Calu3 (cell line): Measurements from ENCODE around the gene TTLL8. TPM values are rescaled to one million over a fixed set of nuclear protein-coding genes. Genes with fewer than 3 reads are reported as not detected.

ENCODE experiments used
- BruUV-seq: library from RNA; stranded (reverse); fragments of 400-500 nt; replicated peaks from 2 replicates; lab custom pipeline; 2021; lab: Mats Ljungman, UMichigan
- CTCF ChIA-PET: fragments of 300-600 bp; sonication (Branson Sonifier 250); formaldehyde crosslinking; loops from one replicate; lab custom pipeline; 2022; ENCODE audit warnings: antibody characterized with exemption; lab: Charles Lee
- DNase-seq: peaks from one replicate; pipeline ENCODE4 v3.0.0; 2022
- H3K27ac Mint-ChIP-seq: one replicate; pipeline ENCODE4 v1.8.0; 2022; ENCODE audit warnings: mixed read lengths; ENCODE audit not compliant: unreplicated experiment
- H3K27me3 Mint-ChIP-seq: one replicate; pipeline ENCODE4 v1.8.0; 2022; ENCODE audit warnings: mixed read lengths; ENCODE audit not compliant: unreplicated experiment
- H3K36me3 Mint-ChIP-seq: one replicate; pipeline ENCODE4 v1.8.0; 2022; ENCODE audit warnings: mild to moderate bottlenecking, moderate library complexity, mixed read lengths; ENCODE audit not compliant: insufficient read depth, unreplicated experiment
- H3K4me1 Mint-ChIP-seq: one replicate; pipeline ENCODE4 v1.8.0; 2022; ENCODE audit warnings: mild to moderate bottlenecking, low read depth, mixed read lengths; ENCODE audit not compliant: unreplicated experiment
- H3K4me3 Mint-ChIP-seq: one replicate; pipeline ENCODE4 v1.8.0; 2022; ENCODE audit warnings: mild to moderate bottlenecking, low read depth, moderate library complexity, mixed read lengths; ENCODE audit not compliant: unreplicated experiment
- H3K9me3 Mint-ChIP-seq: one replicate; pipeline ENCODE4 v1.8.0; 2022; ENCODE audit warnings: low read depth, mixed read lengths; ENCODE audit not compliant: unreplicated experiment
- intact Hi-C: fragments of 100-400 bp; cut with micrococcal nuclease; formaldehyde crosslinking; loops from one replicate; pipeline ENCODE4 v1.10.0; 2022; ENCODE audit not compliant: unreplicated experiment
- total RNA-seq: library from RNA; stranded (reverse); gene quantifications from 2 replicates; pipeline ENCODE4 v1.2.3, GENCODE V29; 2022
- TF ChIP-seq, protein P1 (sequence below): fragments of 200-600 bp; IDR thresholded peaks from one replicate; pipeline ENCODE4 v1.8.0; 2022; ENCODE audit warnings: antibody characterized with exemption; ENCODE audit not compliant: unreplicated experiment

TTLL8 gene
- total RNA-seq, 1 experiment from 2014 or later = not detected

DNA sequence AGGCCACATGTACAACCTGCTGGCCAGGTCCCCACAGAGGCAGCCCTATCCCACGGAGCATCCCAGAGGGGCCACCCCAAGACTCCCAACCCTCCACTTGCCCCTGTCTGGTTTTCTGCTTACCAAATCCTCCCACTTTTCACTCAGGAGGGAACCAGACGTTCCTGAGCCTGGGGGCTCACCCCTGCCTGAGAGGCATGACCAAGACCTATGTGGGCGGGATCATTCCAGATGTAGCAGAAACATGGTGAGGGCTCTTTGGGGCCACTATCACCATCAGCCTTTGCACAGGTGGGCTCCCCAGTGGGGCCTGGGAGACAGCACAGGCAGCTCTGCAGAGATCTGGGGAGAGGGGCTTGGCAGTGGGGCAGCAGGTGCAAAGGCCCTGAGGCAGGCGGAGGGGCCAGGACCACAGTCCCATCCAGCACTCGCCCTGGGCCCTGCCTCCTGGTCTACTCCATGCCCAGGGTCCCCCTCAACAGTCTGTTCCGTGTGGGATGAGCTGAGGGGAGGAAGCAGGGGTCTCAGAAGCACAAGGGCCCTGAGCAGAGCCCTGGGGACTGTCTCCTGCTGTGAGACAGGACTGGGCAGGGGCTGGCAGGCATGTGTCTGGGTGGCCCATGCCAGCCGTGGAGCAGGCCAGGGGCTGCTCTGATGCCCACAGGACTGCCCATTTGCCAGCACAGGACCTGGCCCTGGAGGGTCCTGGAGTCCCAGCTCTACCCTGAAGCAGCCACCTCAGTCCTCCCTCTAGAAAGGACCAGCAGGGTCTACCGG, 88.2 kb downstream of the TTLL8 start:
- no TSS peak for BruUV-seq
- TF ChIP-seq, protein P1, sequence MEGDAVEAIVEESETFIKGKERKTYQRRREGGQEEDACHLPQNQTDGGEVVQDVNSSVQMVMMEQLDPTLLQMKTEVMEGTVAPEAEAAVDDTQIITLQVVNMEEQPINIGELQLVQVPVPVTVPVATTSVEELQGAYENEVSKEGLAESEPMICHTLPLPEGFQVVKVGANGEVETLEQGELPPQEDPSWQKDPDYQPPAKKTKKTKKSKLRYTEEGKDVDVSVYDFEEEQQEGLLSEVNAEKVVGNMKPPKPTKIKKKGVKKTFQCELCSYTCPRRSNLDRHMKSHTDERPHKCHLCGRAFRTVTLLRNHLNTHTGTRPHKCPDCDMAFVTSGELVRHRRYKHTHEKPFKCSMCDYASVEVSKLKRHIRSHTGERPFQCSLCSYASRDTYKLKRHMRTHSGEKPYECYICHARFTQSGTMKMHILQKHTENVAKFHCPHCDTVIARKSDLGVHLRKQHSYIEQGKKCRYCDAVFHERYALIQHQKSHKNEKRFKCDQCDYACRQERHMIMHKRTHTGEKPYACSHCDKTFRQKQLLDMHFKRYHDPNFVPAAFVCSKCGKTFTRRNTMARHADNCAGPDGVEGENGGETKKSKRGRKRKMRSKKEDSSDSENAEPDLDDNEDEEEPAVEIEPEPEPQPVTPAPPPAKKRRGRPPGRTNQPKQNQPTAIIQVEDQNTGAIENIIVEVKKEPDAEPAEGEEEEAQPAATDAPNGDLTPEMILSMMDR = no peak
- no peak for DNase-seq
- peaks cover 47% of the 10 kb centered on the region for H3K36me3 Mint-ChIP-seq
- peak overlapping the region; percentile 87 for H3K27ac Mint-ChIP-seq
- H3K4me3 Mint-ChIP-seq = no peak overlapping the region
- H3K4me1 Mint-ChIP-seq = peaks cover 10% of the 10 kb centered on the region
- H3K9me3 Mint-ChIP-seq = no peaks in the 10 kb centered on the region
- H3K27me3 Mint-ChIP-seq = no peaks in the 10 kb centered on the region
- intact Hi-C loops = loop anchor here (10.0 kb wide), 1 partner anchor 55 kb away; no protein-coding TSS in a partner anchor
- CTCF ChIA-PET = interaction anchor here (0.5 kb wide), 1 partner anchor 240 kb away, joined by 3 read pairs; no protein-coding TSS in a partner anchor

DNA sequence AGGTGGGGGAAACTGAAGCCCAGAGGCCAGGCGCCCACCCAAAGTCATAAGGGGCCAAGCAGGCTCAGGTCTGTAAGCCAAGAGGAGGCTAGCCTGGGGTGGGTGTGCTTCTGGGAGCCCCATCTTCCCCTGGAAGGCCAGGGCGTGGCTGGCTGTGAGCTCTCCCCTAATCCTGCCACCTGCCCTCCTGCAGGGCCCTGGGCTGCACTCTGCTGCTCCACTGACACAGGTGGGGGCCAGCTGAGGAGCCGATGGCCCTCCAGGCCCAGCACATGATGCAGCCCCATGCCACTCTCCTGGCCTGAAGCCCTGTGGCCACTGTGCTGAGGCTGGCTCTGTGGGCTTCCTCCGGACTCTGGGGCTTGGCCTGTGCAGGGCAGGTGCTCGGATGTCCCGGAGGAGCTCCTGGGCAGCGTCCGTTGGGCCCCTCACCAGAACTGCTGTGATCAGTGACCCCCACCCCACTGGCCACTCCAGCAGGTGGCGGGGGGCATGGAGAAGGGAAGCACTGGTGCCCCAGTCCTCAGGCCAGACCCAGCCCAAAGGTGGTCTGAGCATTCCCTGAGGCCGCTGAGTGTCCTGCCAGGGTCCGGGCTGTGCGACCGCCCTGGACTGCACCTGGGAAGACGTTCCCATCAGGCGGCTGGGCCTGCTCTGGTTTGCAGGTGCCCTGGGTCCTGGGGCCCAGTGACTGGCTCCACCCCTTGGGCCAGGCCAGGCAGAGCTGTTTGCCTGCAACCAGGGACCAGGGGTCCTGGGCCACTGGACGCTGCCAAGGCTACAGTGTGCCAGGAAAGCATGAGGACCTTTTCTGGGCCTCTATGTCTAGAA, 89.1 kb downstream of the TTLL8 start:
- Mint-ChIP-seq H3K9me3 (no peaks in the 10 kb centered on the region), H3K36me3 (peaks cover 56% of the 10 kb centered on the region), H3K4me1 (peaks cover 11% of the 10 kb centered on the region), H3K27ac (no peak overlapping the region), H3K27me3 (no peaks in the 10 kb centered on the region), H3K4me3 (no peak overlapping the region)
- TF ChIP-seq, protein P1 = no peak
- no TSS peak for BruUV-seq
- CTCF ChIA-PET = interaction anchor here (3.3 kb wide), 1 partner anchor 39 kb away, joined by 16 read pairs; no protein-coding TSS in a partner anchor
- no peak for DNase-seq
- intact Hi-C loops = no loop called here

Other genes with a start within 250 kb of the TTLL8 start
- gene BRD1, start 230.4 kb downstream of the TTLL8 start, total RNA-seq = 38.8 and 41.4 TPM in 2 replicates
- 28.1 and 30.0 TPM in 2 replicates for gene ZBED4, start 204.5 kb downstream of the TTLL8 start, total RNA-seq
- gene ALG12, start 139.9 kb downstream of the TTLL8 start, total RNA-seq = 25.4 and 27.0 TPM in 2 replicates
- gene CRELD2, start 139.7 kb downstream of the TTLL8 start, total RNA-seq = 57.8 and 64.6 TPM in 2 replicates
- gene PIM3, start 97.5 kb downstream of the TTLL8 start, total RNA-seq = 86.3 and 97.3 TPM in 2 replicates
- gene IL17REL, start 45.5 kb downstream of the TTLL8 start, total RNA-seq = not detected in 2 replicates
- not detected in 2 replicates for gene MLC1, start 27.1 kb upstream of the TTLL8 start, total RNA-seq
- gene MOV10L1, start 31.7 kb upstream of the TTLL8 start, total RNA-seq = not detected in 2 replicates
- 1.6 and 2.0 TPM in 2 replicates for gene PANX2, start 112.4 kb upstream of the TTLL8 start, total RNA-seq
- gene TRABD, start 127.6 kb upstream of the TTLL8 start, total RNA-seq = 57.3 and 62.9 TPM in 2 replicates
- gene SELENOO, start 142.7 kb upstream of the TTLL8 start, total RNA-seq = 28.6 and 29.5 TPM in 2 replicates
- gene TUBGCP6, start 186.7 kb upstream of the TTLL8 start, total RNA-seq = 49.7 and 54.7 TPM in 2 replicates
- 52.9 and 69.2 TPM in 2 replicates for gene HDAC10, start 193.0 kb upstream of the TTLL8 start, total RNA-seq
- 21.1 and 27.5 TPM in 2 replicates for gene MAPK12, start 203.4 kb upstream of the TTLL8 start, total RNA-seq
- 14.3 and 23.7 TPM in 2 replicates for gene MAPK11, start 212.1 kb upstream of the TTLL8 start, total RNA-seq
- 298 and 337 TPM in 2 replicates for gene PLXNB2, start 249.3 kb upstream of the TTLL8 start, total RNA-seq